ENCODE results near the gene SPAG16. TPM values are rescaled to one million over a fixed set of nuclear protein-coding genes. Genes with fewer than 3 reads are reported as not detected.
"Not testable (repeated sequence)": the region's sequence is repeated elsewhere in the genome, so short reads cannot be mapped to it uniquely, and the experiment has no call there.

The SPAG16 gene
- total RNA-seq, 1 experiment from 2014 or later = 30.0 TPM

GRCh38 chr2:213682276-213682675 lies 398.0 kb downstream of the SPAG16 start:
- Histone ChIP-seq H2AFZ (no peak overlapping the region), H3K9me2 (ENCODE audit: insufficient read depth) (no peaks in the 10 kb centered on the region), H3K4me2 (no peak overlapping the region), H3K4me3 (no peak overlapping the region), H3K27ac (no peak overlapping the region), H3K27me3 (ENCODE audit: insufficient read depth, low read depth) (no peaks in the 10 kb centered on the region), H3K4me1 (replicated peaks; ENCODE audit: insufficient read depth) (no peaks in the 10 kb centered on the region), H3K36me3 (ENCODE audit: low read depth) (no peaks in the 10 kb centered on the region), H3K9me3 (ENCODE audit: insufficient read depth, low read depth) (no peaks in the 10 kb centered on the region), H3F3A (ENCODE audit: insufficient read depth, low read depth) (no peaks in the 10 kb centered on the region), H4K20me1 (ENCODE audit: insufficient read depth) (no peaks in the 10 kb centered on the region), H3K79me2 (ENCODE audit: low read depth) (no peaks in the 10 kb centered on the region)
- CTCF ChIA-PET = no interaction called here
- no TSS peak for BruUV-seq (replicated peaks)
- intact Hi-C loops (cut with micrococcal nuclease; ENCODE audit: unreplicated experiment) = no loop called here
- no peak for DNase-seq
- POLR2A ChIA-PET (ENCODE audit: unreplicated experiment) = no interaction called here
- no peak for TF ChIP-seq EZH2 (IDR thresholded peaks at IDR 0.05; ENCODE audit: low read depth)
- TF ChIP-seq, protein P1, sequence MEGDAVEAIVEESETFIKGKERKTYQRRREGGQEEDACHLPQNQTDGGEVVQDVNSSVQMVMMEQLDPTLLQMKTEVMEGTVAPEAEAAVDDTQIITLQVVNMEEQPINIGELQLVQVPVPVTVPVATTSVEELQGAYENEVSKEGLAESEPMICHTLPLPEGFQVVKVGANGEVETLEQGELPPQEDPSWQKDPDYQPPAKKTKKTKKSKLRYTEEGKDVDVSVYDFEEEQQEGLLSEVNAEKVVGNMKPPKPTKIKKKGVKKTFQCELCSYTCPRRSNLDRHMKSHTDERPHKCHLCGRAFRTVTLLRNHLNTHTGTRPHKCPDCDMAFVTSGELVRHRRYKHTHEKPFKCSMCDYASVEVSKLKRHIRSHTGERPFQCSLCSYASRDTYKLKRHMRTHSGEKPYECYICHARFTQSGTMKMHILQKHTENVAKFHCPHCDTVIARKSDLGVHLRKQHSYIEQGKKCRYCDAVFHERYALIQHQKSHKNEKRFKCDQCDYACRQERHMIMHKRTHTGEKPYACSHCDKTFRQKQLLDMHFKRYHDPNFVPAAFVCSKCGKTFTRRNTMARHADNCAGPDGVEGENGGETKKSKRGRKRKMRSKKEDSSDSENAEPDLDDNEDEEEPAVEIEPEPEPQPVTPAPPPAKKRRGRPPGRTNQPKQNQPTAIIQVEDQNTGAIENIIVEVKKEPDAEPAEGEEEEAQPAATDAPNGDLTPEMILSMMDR (conservative IDR thresholded peaks at IDR 0.05) = no peak

DNA sequence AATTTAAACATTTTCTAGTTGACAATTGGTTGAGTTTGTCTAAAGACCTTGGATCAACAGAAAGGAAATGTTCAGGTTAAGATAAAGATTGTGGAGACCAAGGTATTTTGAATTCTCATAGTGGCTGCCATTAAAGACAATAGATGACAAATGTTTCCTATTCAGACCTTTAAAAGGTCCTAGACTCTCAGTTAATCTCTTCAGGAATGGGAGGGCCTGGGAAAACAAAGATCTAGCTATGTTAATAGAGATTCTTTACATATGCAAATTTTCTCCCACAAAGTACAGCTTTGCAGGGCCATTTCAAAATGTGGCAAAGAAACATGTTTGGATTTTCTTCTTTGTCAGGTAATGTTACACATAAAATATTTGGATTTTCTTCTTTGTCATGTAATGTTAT lies 403.9 kb downstream of the SPAG16 start:
- CTCF ChIA-PET = no interaction called here
- Histone ChIP-seq H2AFZ (no peak overlapping the region), H3F3A (ENCODE audit: insufficient read depth, low read depth) (no peaks in the 10 kb centered on the region), H4K20me1 (ENCODE audit: insufficient read depth) (no peaks in the 10 kb centered on the region), H3K9me3 (ENCODE audit: insufficient read depth, low read depth) (no peaks in the 10 kb centered on the region), H3K9me2 (ENCODE audit: insufficient read depth) (no peaks in the 10 kb centered on the region), H3K79me2 (ENCODE audit: low read depth) (no peaks in the 10 kb centered on the region), H3K27ac (no peak overlapping the region), H3K4me2 (no peak overlapping the region), H3K4me1 (replicated peaks; ENCODE audit: insufficient read depth) (no peaks in the 10 kb centered on the region), H3K4me3 (no peak overlapping the region), H3K36me3 (ENCODE audit: low read depth) (no peaks in the 10 kb centered on the region), H3K27me3 (ENCODE audit: insufficient read depth, low read depth) (no peaks in the 10 kb centered on the region)
- TF ChIP-seq, protein P1 (conservative IDR thresholded peaks at IDR 0.05) = no peak
- TF ChIP-seq EZH2 (IDR thresholded peaks at IDR 0.05; ENCODE audit: low read depth) = no peak
- POLR2A ChIA-PET (ENCODE audit: unreplicated experiment) = no interaction called here
- DNase-seq = no peak
- no TSS peak for BruUV-seq (replicated peaks)
- intact Hi-C loops (cut with micrococcal nuclease; ENCODE audit: unreplicated experiment) = no loop called here

DNA sequence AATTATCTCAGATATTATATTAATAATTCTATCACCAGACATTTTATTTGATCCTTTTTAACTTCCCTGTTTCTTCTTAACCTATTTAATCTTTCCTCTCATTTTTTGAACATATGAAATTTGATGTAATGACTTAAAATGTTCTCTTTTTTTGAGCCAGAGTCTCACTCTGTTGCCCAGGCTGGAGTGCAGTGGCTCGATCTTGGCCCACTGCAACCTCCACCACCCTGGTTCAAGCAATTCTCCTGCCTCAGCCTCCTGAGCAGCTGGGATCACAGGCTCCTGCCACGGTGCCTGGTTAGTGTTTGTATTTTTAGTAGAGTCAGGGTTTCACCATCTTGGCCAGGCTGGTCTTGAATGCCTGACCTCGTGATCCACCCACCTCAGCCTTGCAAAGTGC lies 404.6 kb downstream of the SPAG16 start:
- H3K79me2 ChIP-seq (ENCODE audit: low read depth); H3K27me3 ChIP-seq (ENCODE audit: insufficient read depth, low read depth); DNase-seq; H2AFZ ChIP-seq; H3K27ac ChIP-seq; CTCF ChIA-PET; H3K9me2 ChIP-seq (ENCODE audit: insufficient read depth); H3K9me3 ChIP-seq (ENCODE audit: insufficient read depth, low read depth); H3K4me1 ChIP-seq (replicated peaks; ENCODE audit: insufficient read depth); H3K36me3 ChIP-seq (ENCODE audit: low read depth); H4K20me1 ChIP-seq (ENCODE audit: insufficient read depth); H3K4me3 ChIP-seq; H3K4me2 ChIP-seq; intact Hi-C loops (cut with micrococcal nuclease; ENCODE audit: unreplicated experiment); BruUV-seq (replicated peaks); H3F3A ChIP-seq (ENCODE audit: insufficient read depth, low read depth); POLR2A ChIA-PET (ENCODE audit: unreplicated experiment): not testable (repeated sequence)

GRCh38 chr2:213689585-213689984 lies 405.3 kb downstream of the SPAG16 start:
- H3K36me3 ChIP-seq (ENCODE audit: low read depth) = no peaks in the 10 kb centered on the region
- POLR2A ChIA-PET (ENCODE audit: unreplicated experiment) = no interaction called here
- H3K27me3 ChIP-seq (ENCODE audit: insufficient read depth, low read depth) = no peaks in the 10 kb centered on the region
- H3F3A ChIP-seq (ENCODE audit: insufficient read depth, low read depth) = no peaks in the 10 kb centered on the region
- H3K4me1 ChIP-seq (replicated peaks; ENCODE audit: insufficient read depth) = no peaks in the 10 kb centered on the region
- no peak overlapping the region for H3K27ac ChIP-seq
- no peak overlapping the region for H3K4me2 ChIP-seq
- H3K4me3 ChIP-seq = no peak overlapping the region
- no peaks in the 10 kb centered on the region for H3K9me2 ChIP-seq (ENCODE audit: insufficient read depth)
- intact Hi-C loops (cut with micrococcal nuclease; ENCODE audit: unreplicated experiment) = no loop called here
- H3K9me3 ChIP-seq (ENCODE audit: insufficient read depth, low read depth) = no peaks in the 10 kb centered on the region
- H3K79me2 ChIP-seq (ENCODE audit: low read depth) = no peaks in the 10 kb centered on the region
- TF ChIP-seq EZH2 (IDR thresholded peaks at IDR 0.05; ENCODE audit: low read depth) = no peak
- TF ChIP-seq, protein P1 (conservative IDR thresholded peaks at IDR 0.05) = no peak
- DNase-seq = no peak
- H2AFZ ChIP-seq = no peak overlapping the region
- H4K20me1 ChIP-seq (ENCODE audit: insufficient read depth) = no peaks in the 10 kb centered on the region
- BruUV-seq (replicated peaks) = no TSS peak
- CTCF ChIA-PET = no interaction called here

All from PC-9 (cell line).